Thyroid gland (tissue), 4 donors: ENCODE measurements around the gene ABCC2. TPM values are rescaled to one million over a fixed set of nuclear protein-coding genes. Genes with fewer than 3 reads are reported as not detected.

Experiments
- DNase-seq, 2 donors: peaks; one replicate each; pipeline ENCODE4 v3.0.0-alpha.2; 2019
- H3K27ac ChIP-seq, 3 donors: fragments of 200-600 bp; sonication (generic); 1 replicate in 2 of 3; 2 replicates in 1 of 3; pipeline ENCODE4 v1.5.1; 2016 to 2019; ENCODE audit warnings: mild to moderate bottlenecking in 1 of 3, moderate library complexity in 1 of 3
- H3K27me3 ChIP-seq: fragments of 200-600 bp; sonication (generic); one replicate; pipeline ENCODE4 v1.5.1; 2019
- H3K36me3 ChIP-seq, 2 donors: fragments of 200-600 bp; sonication (generic); one replicate each; pipeline ENCODE4 v1.5.1; 2016 to 2019
- H3K4me1 ChIP-seq, 2 donors: fragments of 200-600 bp; sonication (generic); one replicate each; pipeline ENCODE4 v1.5.1; 2017 to 2019
- H3K4me3 ChIP-seq, 3 donors: fragments of 200-600 bp; sonication (generic); replicated peaks in 1 of 3; 1 replicate in 2 of 3; 2 replicates in 1 of 3; pipeline ENCODE4 v1.5.1; 2016; ENCODE audit warnings: mild to moderate bottlenecking in 1 of 3
- H3K9me3 ChIP-seq: fragments of 200-600 bp; sonication (generic); one replicate; pipeline ENCODE4 v1.5.1; 2017
- CTCF ChIP-seq, 6 experiments: fragments of 200-600 bp in 3 of 6; fragments of 450-650 bp in 3 of 6; sonication (generic) in 3 of 6; IDR thresholded peaks; one replicate each; pipeline ENCODE4 v1.5.1; 2016 to 2019; ENCODE audit warnings: antibody characterized with exemption in 6 of 6, mild to moderate bottlenecking in 2 of 6, inconsistent platforms in 1 of 6, moderate library complexity in 1 of 6
- POLR2A ChIP-seq, 2 donors: fragments of 450-650 bp; IDR thresholded peaks; one replicate each; pipeline ENCODE4 v1.6.1; 2017; ENCODE audit warnings: antibody characterized with exemption in 2 of 2, mild to moderate bottlenecking in 2 of 2, moderate library complexity in 1 of 2
- WGBS, 2 donors: methylation state at CpG; one replicate each; pipeline ENCODE4 v1.1.5; 2017; 5-methylcytosine and 5-hydroxymethylcytosine counted together
- intact Hi-C: fragments of 100-400 bp; cut with DNase I; formaldehyde crosslinking; loops from one replicate; pipeline ENCODE4 v1.15.1; 2023
- total RNA-seq, 4 donors: library from RNA; depleted of rRNA; stranded (reverse); fragments of >200 nt; gene quantifications; one replicate each; pipeline ENCODE4 v1.2.3, GENCODE V29; 2016

ABCC2 gene
- total RNA-seq, 4 donors from 2014 or later = 0.67 to 5.1 (median 1.1) TPM

- no peak for DNase-seq
- no peak overlapping the region for H3K4me3 ChIP-seq
- H3K4me1 ChIP-seq = peaks cover 0 to 2% of the 10 kb centered on the region in 2 donors
- no peaks in the 10 kb centered on the region for H3K9me3 ChIP-seq
- intact Hi-C loops = no loop called here
- 65 to 78% methylated on average over 9 of the region's 9 CpGs for WGBS, 2 donors
- TF ChIP-seq CTCF (IDR thresholded peaks at IDR 0.05) (no peak), POLR2A (IDR thresholded peaks at IDR 0.05) (no peak)
- no peaks in the 10 kb centered on the region for H3K36me3 ChIP-seq
- no peaks in the 10 kb centered on the region for H3K27me3 ChIP-seq
- no peak overlapping the region for H3K27ac ChIP-seq
Measured at GRCh38 chr10:99869581-99870122, 87.2 kb downstream of the ABCC2 start.

- no peak for DNase-seq
- TF ChIP-seq CTCF (IDR thresholded peaks at IDR 0.05) = no peak
- intact Hi-C loops = no loop called here
- Histone ChIP-seq H3K9me3 (no peaks in the 10 kb centered on the region), H3K4me1 (peaks cover 0 to 5% of the 10 kb centered on the region in 2 donors), H3K4me3 (no peak overlapping the region), H3K36me3 (no peaks in the 10 kb centered on the region), H3K27ac (no peak overlapping the region), H3K27me3 (no peaks in the 10 kb centered on the region)
- 79 to 84% methylated on average over 7 to 8 of the region's 8 CpGs for WGBS, 2 donors
Measured at GRCh38 chr10:99870123-99870730, 87.8 kb downstream of the ABCC2 start.

- 66 to 67% methylated on average over 5 of the region's 5 CpGs for WGBS, 2 donors
- H3K27ac ChIP-seq = no peak overlapping the region
- H3K4me1 ChIP-seq = peaks cover 0 to 5% of the 10 kb centered on the region in 2 donors
- DNase-seq = no peak
- H3K36me3 ChIP-seq = peaks cover 13 to 16% of the 10 kb centered on the region in 2 donors
- no peak overlapping the region for H3K4me3 ChIP-seq
- intact Hi-C loops = no loop called here
- H3K9me3 ChIP-seq = no peaks in the 10 kb centered on the region
- H3K27me3 ChIP-seq = no peaks in the 10 kb centered on the region
- no peak for TF ChIP-seq POLR2A (IDR thresholded peaks at IDR 0.05)
- TF ChIP-seq CTCF (IDR thresholded peaks at IDR 0.05) = no peak
Measured at GRCh38 chr10:99872367-99873162, 90.1 kb downstream of the ABCC2 start.

GRCh38 chr10:99873846-99874245 is 91.4 kb downstream of the ABCC2 start:
- WGBS, 2 donors = 97 to 100% methylated on average over 4 to 5 of the region's 5 CpGs
- no peaks in the 10 kb centered on the region for H3K9me3 ChIP-seq
- peaks cover 20 to 21% of the 10 kb centered on the region in 2 donors for H3K36me3 ChIP-seq
- intact Hi-C loops = no loop called here
- H3K27me3 ChIP-seq = no peaks in the 10 kb centered on the region
- no peak for DNase-seq
- no peak overlapping the region for H3K27ac ChIP-seq
- TF ChIP-seq CTCF (IDR thresholded peaks at IDR 0.05) (no peak), POLR2A (IDR thresholded peaks at IDR 0.05) (no peak)
- H3K4me1 ChIP-seq = peaks cover 0 to 5% of the 10 kb centered on the region in 2 donors
- H3K4me3 ChIP-seq = no peak overlapping the region
